Measurements from ENCODE around the gene TAF15. TPM values are rescaled to one million over a fixed set of nuclear protein-coding genes. Genes with fewer than 3 reads are reported as not detected.

Gene TAF15
- total RNA-seq, 1 donor from 2014 or later = 280 TPM

DNA sequence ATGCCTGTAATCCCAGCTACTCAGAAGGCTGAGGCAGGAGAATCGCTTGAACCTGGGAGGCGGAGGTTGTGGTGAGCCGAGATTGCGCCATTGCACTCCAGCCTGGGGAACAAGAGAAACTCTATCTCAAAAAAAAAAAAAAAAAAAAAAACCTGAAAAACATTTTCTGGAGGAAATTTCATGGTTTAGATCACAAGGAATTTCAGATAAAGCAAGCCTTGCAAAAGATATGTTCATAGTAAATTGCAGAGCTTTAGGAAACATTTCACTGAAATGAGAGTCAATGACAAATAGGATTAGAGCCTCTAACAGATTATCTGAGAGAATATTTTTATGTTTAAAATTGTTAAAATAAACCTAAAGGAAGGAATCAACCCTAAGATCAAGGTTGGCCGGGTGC is 3.2 kb downstream of the TAF15 start:
- intact Hi-C loops (cut with micrococcal nuclease) = no loop called here

DNA sequence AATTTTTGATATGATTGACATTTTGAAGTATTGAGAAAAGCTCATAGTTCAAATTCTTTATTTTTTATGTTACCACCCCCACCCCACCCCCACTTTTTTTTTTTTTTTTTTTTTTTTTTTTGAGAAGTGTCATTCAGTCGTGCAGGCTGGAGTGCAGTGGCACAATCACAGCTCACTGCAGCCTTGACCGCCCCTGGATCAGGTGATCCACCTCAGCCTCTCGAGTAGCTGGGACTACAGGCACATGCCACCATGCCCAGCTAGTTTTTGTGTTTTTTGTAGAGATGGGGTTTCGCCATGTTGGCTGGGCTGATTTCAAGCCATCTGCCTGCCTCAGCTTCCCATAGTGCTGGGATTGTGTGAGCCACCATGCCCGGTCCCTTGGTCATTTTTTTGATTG is 7.4 kb downstream of the TAF15 start:
- intact Hi-C loops (cut with micrococcal nuclease) = no loop called here

DNA sequence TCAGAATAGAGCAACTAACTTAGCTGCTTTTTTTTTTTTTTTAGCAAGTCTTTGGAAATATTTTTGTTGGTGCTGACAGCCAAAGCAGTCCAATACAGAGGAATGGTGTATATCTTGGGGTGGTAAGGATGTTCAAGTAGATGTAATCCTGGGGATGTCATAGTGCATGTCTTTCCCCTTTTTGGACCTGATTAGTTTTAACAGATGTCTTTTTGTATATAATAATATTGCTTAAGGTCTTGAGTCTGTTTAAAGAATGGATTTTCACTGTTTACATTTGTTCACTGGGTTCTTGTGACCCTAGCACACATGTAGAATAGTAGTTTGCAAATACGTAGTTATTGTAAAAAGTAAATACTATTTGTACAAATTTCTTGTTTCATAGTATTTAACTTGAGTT is 7.9 kb downstream of the TAF15 start:
- intact Hi-C loops (cut with micrococcal nuclease) = no loop called here

DNA sequence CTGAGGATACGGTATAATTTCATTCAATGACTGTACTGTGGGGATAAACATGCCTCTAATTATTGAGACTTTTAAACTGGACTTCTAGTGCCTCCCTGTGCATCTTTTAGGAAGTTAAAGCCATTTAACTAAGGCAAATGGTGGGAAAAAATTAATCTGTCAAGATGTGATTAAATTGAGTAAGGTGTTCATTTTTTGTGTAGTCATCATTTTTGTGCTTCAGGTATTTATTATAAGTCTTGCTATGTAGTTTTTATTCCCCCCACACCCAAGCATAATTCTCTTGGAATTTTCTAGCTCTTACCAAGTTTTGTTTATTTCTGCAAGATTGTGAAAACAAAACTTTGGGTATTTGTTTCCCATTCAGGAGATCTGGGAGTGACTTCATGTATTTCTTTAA is 10.2 kb downstream of the TAF15 start:
- intact Hi-C loops (cut with micrococcal nuclease) = no loop called here

DNA sequence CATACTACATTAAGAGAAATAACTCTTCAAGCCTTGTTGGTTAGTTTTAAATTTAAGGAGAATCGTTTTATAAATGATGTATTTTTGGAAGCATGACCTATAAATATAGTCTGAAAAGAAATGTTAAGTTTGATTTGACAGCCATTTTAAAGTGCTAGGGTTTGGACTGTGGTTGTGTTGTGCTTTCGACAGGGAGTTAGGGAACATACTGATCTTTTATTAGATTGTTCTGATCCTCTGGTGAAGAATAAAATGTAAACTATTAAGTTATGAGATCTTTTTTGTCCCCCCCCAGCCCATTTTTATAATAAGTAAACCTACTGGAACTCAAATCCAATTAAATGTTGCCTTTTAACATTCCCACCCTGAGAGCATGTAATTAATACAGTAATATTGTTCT is 12.0 kb downstream of the TAF15 start:
- intact Hi-C loops (cut with micrococcal nuclease) = no loop called here

DNA sequence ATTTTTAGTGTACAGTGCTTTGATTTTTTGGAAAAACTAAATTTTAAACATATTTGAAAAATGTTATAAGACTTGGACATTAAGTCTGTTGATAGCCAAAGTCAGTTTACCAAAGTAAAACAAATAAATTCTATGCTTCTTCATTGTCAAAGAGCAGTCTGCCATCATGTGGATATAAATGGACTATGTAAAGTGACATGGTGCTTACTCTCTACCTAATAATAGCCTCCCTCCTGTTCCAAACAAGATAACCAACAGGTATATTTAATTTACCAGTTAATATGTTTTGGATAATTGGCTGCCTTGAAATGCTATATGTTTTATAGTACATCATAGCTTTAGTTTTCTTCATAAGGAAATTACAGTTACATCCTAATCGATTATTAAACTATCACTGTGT is 15.9 kb downstream of the TAF15 start:
- intact Hi-C loops (cut with micrococcal nuclease) = no loop called here

DNA sequence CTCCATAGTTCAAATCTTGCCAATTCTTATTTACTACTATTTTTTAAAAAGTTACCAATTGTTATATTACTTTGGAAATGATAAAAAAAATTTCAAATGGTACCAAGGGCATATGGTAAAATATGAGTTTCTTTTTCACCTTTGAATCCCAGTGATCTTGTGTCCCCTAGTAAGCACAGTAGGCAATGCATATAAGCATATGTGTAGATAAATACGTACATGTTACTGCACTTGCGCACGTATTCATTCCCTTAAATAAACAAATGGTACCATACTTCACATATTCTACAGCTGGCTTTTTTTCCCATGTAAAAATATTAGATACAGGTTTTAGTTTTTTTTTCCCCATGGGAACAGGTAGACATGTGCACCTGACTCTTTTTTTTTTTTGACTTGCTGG is 31.8 kb downstream of the TAF15 start:
- intact Hi-C loops (cut with micrococcal nuclease) = no loop called here

DNA sequence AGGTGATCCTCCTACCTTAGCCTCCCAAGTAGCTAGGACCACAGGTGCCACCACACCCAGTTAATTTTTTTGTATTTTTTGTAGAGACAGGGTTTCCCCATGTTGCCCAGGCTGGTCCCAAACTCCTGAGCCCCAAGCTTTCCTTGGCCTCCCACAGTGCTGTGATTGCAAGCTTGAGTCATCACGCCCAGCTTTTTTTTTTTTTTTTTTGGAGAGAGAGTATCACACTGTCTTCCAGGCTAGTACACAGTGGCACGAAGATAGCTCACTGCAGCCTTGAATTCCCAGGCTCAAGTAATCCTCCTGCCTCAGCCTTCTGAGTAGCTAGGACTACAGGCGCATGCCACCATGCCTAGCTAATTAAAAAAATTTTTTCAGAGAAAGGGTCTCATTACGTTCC is 32.2 kb downstream of the TAF15 start:
- intact Hi-C loops (cut with micrococcal nuclease) = no loop called here

DNA sequence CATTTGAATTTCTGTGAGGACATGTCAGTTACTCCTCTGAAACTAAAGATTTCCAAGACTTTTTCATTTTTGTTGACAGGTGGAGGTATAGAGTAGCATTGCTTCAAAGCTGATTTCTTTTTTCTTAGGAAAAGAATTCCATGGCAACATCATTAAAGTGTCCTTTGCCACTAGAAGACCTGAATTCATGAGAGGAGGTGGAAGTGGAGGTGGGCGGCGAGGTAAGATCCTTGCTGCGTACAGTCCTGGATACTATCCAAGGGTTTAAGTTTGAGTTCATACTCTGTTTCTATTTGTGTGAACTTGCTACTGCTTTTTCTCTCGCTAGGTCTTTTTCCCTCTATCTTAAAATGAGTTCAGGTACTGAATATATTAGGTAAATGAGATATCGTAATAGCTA is 33.0 kb downstream of the TAF15 start:
- intact Hi-C loops (cut with micrococcal nuclease) = no loop called here

DNA sequence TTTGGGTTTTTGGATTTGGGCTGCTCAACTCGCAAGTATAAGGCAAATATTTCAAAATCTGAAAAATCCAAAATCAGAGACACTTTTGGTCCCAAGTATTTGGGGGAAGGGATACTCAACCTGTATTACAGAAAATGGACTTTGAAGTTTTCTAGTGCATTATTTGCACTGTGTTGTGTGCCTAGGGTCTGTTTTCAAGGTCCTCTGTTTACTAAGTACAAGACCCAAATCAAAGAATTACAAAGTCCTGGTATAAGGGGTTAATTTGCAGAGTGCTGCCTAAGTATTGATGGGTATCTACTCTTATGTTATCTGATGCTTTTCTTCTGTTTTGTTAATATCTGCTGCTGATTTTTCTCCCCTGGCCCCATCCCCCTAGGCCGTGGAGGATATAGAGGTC is 34.4 kb downstream of the TAF15 start:
- intact Hi-C loops (cut with micrococcal nuclease) = no loop called here

DNA sequence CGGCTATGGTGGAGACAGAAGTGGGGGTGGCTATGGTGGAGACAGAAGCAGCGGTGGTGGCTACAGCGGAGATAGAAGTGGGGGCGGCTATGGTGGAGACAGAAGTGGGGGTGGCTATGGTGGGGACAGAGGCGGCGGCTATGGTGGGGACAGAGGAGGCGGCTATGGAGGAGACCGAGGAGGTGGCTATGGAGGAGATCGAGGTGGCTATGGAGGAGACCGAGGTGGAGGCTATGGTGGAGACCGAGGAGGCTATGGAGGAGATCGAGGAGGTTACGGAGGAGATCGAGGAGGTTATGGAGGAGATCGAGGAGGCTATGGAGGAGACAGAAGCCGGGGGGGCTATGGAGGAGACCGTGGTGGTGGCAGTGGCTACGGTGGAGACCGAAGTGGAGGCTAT is 35.3 kb downstream of the TAF15 start:
- intact Hi-C loops (cut with micrococcal nuclease) = no loop called here

DNA sequence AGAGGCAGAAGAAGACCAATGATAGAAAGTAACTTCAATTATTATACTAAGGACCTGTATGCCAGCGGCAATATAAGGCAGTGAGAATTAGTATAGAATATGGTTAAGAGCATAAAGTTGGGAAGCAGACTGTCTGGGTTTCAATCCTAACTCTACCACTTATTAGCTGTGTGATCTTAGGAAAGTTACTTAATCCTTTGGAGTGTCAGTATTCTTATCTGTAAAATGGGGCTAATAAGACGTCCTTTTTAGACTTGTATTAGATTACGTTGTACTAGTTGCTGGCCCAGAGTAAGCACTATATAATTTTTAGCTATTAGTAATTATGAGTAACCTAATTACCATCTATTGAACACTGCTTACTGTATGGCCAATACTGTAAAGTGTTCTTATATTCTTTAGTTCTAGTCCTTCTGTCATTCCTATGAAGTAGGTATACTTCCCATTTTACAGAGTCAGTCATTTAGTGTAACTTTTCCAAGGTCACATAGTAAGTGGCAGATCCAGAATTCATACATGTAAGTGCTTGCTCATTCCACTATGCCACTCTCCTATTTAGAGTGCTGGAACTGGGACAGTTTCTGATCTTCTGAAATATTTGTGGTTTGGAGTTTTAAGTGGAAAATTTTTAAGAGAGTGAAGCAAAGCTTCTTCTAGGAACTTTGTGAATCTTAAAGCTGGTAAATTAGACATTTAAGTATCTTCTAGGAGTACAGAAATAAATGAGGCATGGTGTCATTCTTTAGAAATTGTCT is 36.9 kb downstream of the TAF15 start:
- intact Hi-C loops (cut with micrococcal nuclease) = no loop called here

DNA sequence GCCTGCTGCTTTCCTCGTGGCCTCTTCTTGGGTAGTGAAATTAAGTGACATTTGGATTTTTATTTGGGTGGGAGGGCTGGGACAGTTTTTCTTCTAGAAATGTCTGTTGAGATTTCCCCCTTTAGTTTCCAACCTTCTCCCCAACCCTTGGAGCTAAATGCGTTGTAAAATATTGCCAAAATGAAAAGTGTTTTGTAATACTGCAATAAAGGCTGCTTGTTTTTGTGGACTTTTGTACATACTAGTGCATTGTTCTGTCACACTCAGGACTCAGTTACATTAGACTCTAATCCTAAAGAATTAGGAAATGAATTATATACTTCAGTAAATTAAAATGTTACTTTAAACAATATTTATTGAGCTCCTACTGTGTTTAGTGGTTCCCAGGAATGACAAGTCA is 37.7 kb downstream of the TAF15 start:
- intact Hi-C loops (cut with micrococcal nuclease) = no loop called here

DNA sequence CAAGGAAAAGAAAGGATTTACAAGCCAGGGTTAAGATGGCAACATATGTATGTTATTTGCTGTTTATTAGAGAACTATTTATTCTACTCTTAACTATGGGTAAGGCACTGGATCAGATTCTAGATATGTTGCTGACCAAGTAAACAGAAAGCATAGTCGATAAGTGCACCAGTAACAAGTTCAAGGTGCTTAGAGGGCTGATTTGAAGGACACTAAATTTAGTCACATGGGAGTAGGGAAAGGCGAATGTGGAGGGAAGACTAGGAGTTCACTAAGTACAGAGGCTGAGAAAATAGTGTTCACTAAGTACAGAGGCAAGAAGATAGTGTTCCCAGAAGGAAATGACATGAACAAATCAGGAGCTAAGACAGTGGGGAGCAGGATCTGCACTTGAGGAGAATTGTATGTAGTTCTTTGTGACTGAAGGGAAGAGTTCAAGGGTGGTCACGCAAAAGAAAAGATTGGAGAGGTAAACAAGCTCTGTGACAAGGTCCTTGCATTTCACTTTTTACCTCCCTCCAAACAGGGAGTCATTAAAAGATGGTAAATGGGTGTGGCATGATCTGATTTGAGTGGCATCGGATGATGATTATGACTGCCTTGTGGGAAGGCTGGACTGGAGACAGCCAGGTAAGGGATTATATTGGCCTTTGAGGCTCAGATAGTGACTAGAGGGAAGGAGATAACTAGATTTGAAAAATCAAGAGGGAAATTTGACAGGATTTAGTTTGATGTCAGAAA is 38.5 kb downstream of the TAF15 start:
- intact Hi-C loops (cut with micrococcal nuclease) = loop anchor here (2.0 kb wide), 1 partner anchor 225 kb away; no protein-coding TSS in a partner anchor

DNA sequence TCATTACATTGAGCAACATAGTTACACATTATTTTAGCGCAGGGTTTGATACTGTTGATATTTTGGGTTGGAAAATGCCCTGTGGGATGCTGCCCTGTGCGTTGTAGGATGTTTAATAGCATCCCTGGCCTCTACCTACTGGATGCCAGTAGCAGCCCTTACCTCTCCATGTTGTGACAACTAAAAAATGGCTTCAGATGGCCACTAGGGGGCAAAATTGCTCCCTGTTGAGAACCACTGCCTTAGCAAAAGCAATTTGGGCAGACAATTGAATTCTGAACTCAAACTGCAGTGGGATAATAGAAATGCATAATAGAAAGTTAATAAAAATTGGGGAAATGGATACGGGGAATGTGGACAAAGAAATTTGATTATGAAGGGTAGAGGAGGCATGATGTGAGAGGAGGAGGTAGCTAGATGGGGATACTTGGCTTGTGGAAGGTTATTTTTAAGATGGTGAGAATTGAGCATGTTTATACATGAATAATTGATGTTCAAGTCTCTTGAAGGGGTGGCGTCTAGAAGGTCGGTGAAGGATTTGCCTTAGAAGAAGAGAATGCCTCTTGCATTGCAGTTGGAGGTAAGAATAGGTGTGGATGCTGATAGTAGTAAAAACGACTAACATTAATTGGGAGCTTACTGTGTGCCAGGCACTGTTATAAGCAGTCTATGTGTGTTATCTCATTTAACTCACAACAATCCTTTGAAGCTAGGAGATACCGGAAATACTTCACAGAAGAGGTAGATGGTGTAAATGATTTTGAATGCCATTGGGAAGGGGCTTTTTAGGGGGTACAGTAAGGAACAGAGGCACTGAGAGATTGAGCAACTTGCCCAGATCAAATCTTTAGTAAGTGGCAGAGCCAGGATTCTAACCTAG is 40.4 kb downstream of the TAF15 start:
- intact Hi-C loops (cut with micrococcal nuclease) = loop anchor here (1.0 to 2.0 kb wide), 7 partner anchors 41 to 300 kb away; partner anchors contain the start of gene RDM1

DNA sequence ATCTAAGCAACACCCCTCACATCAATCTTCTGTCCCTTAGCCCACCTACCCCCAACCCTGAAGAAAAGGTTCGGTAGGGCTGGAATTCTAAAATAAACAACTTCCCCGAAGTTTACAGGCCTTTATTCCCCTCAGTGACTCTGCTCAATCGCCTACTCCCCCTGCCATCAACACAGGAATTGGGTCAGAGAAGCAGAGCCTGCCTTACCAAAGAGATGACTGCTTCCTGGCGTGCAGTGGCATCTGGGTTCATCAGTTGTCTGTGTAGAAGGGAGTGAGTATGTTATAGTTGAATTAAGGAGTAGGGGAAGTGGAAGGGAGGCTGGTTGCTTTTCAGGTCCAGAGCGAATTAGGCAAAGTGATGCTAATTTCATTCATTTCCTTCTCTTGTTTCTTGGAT is 46.7 kb downstream of the TAF15 start:
- intact Hi-C loops (cut with micrococcal nuclease) = no loop called here

DNA sequence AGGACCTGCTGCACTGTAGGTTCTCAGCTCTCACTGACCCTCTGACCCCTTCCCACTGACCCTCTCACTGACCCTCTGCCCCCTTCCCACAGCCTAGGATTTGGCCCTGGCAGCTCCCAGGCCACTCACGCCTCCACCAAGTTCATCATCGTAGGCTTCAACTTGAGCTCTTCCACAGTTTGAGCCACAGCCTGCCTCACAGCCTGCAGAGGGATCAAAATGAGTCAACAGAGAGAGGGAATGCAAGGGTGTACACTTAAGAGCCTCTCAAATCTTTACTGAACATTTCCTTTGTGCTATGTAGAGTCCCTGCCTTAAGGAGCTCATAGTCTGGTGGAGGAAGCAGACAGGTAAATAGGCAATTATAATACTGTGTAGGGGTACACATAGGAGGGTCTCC is 47.3 kb downstream of the TAF15 start:
- intact Hi-C loops (cut with micrococcal nuclease) = no loop called here

DNA sequence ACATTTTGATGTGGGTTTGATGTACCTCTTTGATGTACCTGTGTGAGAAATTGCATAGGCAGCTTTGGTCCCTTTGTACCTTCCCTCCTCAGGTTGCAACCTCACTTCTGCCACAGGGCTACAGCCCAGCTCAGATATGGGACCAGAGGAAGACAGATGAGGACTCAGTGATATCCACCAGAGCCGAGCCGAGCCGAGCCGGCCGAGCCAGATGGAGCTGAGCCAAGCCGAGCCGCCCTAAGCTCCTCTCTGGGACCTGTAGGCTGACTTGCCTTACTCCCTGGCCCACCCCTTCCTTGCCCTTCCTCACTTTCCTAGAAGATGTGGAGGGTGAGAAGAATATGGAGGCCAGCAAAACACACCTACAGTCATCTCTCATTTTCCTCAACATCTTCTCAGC is 55.6 kb downstream of the TAF15 start:
- intact Hi-C loops (cut with micrococcal nuclease) = no loop called here

DNA sequence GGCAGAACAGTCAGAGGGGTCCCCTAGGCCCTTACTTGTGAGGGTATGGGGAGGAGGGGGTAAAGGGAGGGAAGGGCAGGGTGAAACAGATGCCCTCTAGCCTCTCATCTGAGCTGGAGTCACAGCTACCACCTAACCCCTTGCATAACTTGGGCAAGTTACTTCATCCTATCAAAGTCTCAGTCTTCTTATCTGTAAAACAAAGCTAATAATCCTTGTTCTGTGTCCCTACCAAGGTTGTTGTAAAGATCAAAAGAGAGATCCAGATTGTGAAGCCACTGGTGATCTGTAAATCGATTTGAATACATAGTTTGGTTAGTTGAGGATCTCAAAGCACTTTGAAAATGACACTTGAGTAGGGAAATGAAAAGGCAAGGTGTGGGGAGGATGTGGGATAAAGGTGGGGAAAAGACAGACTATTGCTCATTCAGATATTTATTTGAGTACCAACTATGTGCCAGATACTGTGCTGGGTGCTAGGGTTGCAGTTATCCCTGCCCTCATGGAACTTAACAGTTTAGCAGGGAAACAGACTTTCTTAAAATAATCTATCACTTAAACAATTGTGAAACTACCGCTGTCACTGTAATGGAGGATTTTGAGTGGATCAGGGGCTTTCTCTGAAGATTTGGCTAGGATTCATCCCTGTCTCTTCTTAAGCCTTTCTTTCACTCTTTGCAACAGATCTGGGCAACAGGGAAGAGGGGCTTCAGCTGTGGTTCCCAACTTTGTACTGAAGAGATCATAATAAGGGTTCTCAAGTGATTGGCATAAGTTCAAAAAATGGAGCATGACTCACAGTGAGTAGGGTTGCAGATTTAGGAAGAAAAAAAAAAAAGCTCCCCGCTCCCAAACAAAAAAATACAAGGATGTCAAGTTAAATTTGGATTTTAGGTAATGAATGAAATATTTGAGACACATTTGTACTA is 56.4 kb downstream of the TAF15 start:
- intact Hi-C loops (cut with micrococcal nuclease) = no loop called here

DNA sequence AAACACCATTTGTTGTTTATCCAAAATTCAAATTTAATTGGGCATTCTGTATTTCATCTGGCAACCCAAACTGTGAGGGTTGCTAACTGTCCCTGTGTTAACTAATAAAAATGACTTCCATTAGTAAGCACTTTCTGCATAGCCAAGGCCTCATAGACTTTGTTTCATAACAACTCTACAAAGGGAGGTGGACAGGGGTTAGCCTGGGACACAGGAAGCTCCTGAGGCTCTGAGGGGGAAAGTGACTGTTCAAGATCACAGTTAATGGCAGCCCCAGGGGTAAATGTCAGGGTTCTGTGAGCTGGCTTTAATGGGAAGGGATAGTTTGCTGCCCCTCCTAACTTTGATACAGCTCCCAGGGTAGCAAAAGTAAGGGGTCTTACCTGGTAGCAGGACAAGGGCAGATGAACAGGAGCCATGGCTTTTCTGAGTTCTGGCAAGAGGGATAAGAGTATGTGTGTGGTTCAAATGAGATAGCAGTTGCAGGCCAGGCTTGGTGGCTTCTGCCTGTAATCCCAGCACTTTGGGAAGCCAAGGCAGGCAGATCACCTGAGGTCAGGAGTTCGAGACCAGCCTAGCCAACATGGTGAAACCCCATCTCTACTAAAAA is 57.2 kb downstream of the TAF15 start:
- intact Hi-C loops (cut with micrococcal nuclease) = no loop called here
